HEK293 (cell line): ENCODE results near the gene LTB4R.

Experiments
- ATF2 ChIP-seq: fragments of 450-650 bp; formaldehyde crosslinking; IDR thresholded peaks from 2 replicates; pipeline ENCODE4 v1.5.1; 2016; ENCODE audit warnings: missing biosample characterization, missing genetic modification characterization, low read depth
- CTCF ChIP-seq: fragments of 450-650 bp; formaldehyde crosslinking; IDR thresholded peaks from 2 replicates; pipeline ENCODE4 v1.5.1; 2016; ENCODE audit warnings: missing biosample characterization, missing genetic modification characterization
- ELK4 ChIP-seq: IDR thresholded peaks from 2 replicates; pipeline ENCODE4 v1.6.1; 2011; ENCODE audit warnings: mild to moderate bottlenecking, low read depth, low read length, borderline replicate concordance
- HOXD13 ChIP-seq: sonication (generic); formaldehyde crosslinking; IDR thresholded peaks from 2 replicates; pipeline ENCODE4 v1.8.0; 2022; ENCODE audit warnings: missing genetic modification reagents, borderline replicate concordance
- OVOL3 ChIP-seq: fragments of 450-650 bp; formaldehyde crosslinking; IDR thresholded peaks from 2 replicates; pipeline ENCODE4 v1.5.1; 2016; ENCODE audit warnings: missing biosample characterization, missing genetic modification characterization
- PBX3 ChIP-seq: sonication (generic); formaldehyde crosslinking; IDR thresholded peaks from 2 replicates; pipeline ENCODE4 v1.8.1; 2022; ENCODE audit warnings: mild to moderate bottlenecking, moderate library complexity, missing genetic modification reagents
- PRDM1 ChIP-seq: fragments of 450-650 bp; formaldehyde crosslinking; IDR thresholded peaks from 2 replicates; pipeline ENCODE4; 2016; ENCODE audit warnings: missing biosample characterization, missing genetic modification characterization
- SETDB1 ChIP-seq: IDR thresholded peaks from one replicate; pipeline ENCODE4 v1.6.1; 2017; ENCODE audit warnings: mild to moderate bottlenecking, low read length, moderate library complexity, mixed read lengths; ENCODE audit not compliant: insufficient read length
- SP7 ChIP-seq: fragments of 450-650 bp; formaldehyde crosslinking; IDR thresholded peaks from 2 replicates; pipeline ENCODE4 v1.5.1; 2016; ENCODE audit warnings: missing biosample characterization, missing genetic modification characterization
- ZBTB1 ChIP-seq: fragments of 450-650 bp; formaldehyde crosslinking; IDR thresholded peaks from 2 replicates; pipeline ENCODE4 v1.5.1; 2016; ENCODE audit warnings: missing biosample characterization, missing genetic modification characterization
- ZBTB17 ChIP-seq: fragments of 450-650 bp; formaldehyde crosslinking; IDR thresholded peaks from 2 replicates; pipeline ENCODE4 v1.5.1; 2016; ENCODE audit warnings: missing biosample characterization, missing genetic modification characterization
- ZBTB21 ChIP-seq: fragments of 450-650 bp; formaldehyde crosslinking; IDR thresholded peaks from 2 replicates; pipeline ENCODE4 v1.5.1; 2017; ENCODE audit warnings: missing biosample characterization, missing genetic modification characterization
- ZFP41 ChIP-seq: fragments of 450-650 bp; formaldehyde crosslinking; IDR thresholded peaks from 2 replicates; pipeline ENCODE4 v1.5.1; 2016; ENCODE audit warnings: missing biosample characterization, missing genetic modification characterization, borderline replicate concordance
- ZIC2 ChIP-seq: fragments of 450-650 bp; formaldehyde crosslinking; IDR thresholded peaks from 2 replicates; pipeline ENCODE4 v1.5.1; 2016; ENCODE audit warnings: missing biosample characterization, missing genetic modification characterization
- ZNF140 ChIP-seq: fragments of 450-650 bp; formaldehyde crosslinking; IDR thresholded peaks from 2 replicates; pipeline ENCODE4 v1.5.1; 2016; ENCODE audit warnings: missing biosample characterization, missing genetic modification characterization
- ZNF148 ChIP-seq: fragments of 450-650 bp; formaldehyde crosslinking; IDR thresholded peaks from 2 replicates; pipeline ENCODE4 v1.5.0; 2017; ENCODE audit warnings: missing biosample characterization, missing genetic modification characterization, borderline replicate concordance
- ZNF157 ChIP-seq: fragments of 450-650 bp; formaldehyde crosslinking; IDR thresholded peaks from 2 replicates; pipeline ENCODE4 v1.5.1; 2016; ENCODE audit warnings: missing biosample characterization, missing genetic modification characterization
- ZNF18 ChIP-seq: fragments of 450-650 bp; formaldehyde crosslinking; IDR thresholded peaks from 2 replicates; pipeline ENCODE4 v1.5.1; 2016; ENCODE audit warnings: missing biosample characterization, missing genetic modification characterization
- ZNF184 ChIP-seq: fragments of 450-650 bp; IDR thresholded peaks from 2 replicates; pipeline ENCODE4 v1.5.1; 2018; ENCODE audit warnings: missing biosample characterization, mild to moderate bottlenecking, missing genetic modification characterization
- ZNF23 ChIP-seq: fragments of 450-650 bp; formaldehyde crosslinking; IDR thresholded peaks from 2 replicates; pipeline ENCODE4 v1.5.1; 2016; ENCODE audit warnings: missing biosample characterization, missing genetic modification characterization, borderline replicate concordance
- ZNF239 ChIP-seq: fragments of 450-650 bp; formaldehyde crosslinking; IDR thresholded peaks from 2 replicates; pipeline ENCODE4 v1.5.1; 2016; ENCODE audit warnings: missing biosample characterization, missing genetic modification characterization
- ZNF311 ChIP-seq: fragments of 450-650 bp; formaldehyde crosslinking; IDR thresholded peaks from 2 replicates; pipeline ENCODE4 v1.5.1; 2017; ENCODE audit warnings: missing biosample characterization, missing genetic modification characterization, borderline replicate concordance
- ZNF335 ChIP-seq: fragments of 450-650 bp; formaldehyde crosslinking; conservative IDR thresholded peaks from 2 replicates; pipeline ENCODE4 v1.5.1; 2016; ENCODE audit warnings: missing biosample characterization, missing genetic modification characterization
- ZNF404 ChIP-seq: fragments of 450-650 bp; formaldehyde crosslinking; IDR thresholded peaks from 2 replicates; pipeline ENCODE4 v1.5.1; 2017; ENCODE audit warnings: missing biosample characterization, missing genetic modification characterization
- ZNF433 ChIP-seq: fragments of 450-650 bp; formaldehyde crosslinking; IDR thresholded peaks from 2 replicates; pipeline ENCODE4 v1.5.1; 2016; ENCODE audit warnings: missing biosample characterization, missing genetic modification characterization, low read depth
- ZNF473 ChIP-seq: fragments of 450-650 bp; formaldehyde crosslinking; IDR thresholded peaks from 2 replicates; pipeline ENCODE4 v1.5.1; 2017; ENCODE audit warnings: missing biosample characterization, missing genetic modification characterization
- ZNF560 ChIP-seq: fragments of 450-650 bp; formaldehyde crosslinking; IDR thresholded peaks from 2 replicates; pipeline ENCODE4 v1.5.1; 2017; ENCODE audit warnings: missing biosample characterization, missing genetic modification characterization, borderline replicate concordance
- ZNF585B ChIP-seq: fragments of 450-650 bp; formaldehyde crosslinking; IDR thresholded peaks from 2 replicates; pipeline ENCODE4 v1.5.1; 2016; ENCODE audit warnings: missing biosample characterization, missing genetic modification characterization
- ZNF660 ChIP-seq: fragments of 450-650 bp; IDR thresholded peaks from 2 replicates; pipeline ENCODE4 v1.5.1; 2018; ENCODE audit warnings: missing biosample characterization, mild to moderate bottlenecking, missing genetic modification characterization

Gene LTB4R

GRCh38 chr14:24296341-24297157, 14.8 kb upstream of the LTB4R start (continued):
- TF ChIP-seq ZBTB17 (tag by site-specific recombination) (peak; percentile 63), CTCF (peak; percentile 74), ZNF184 (peak; percentile 72; the same call in 1 of the 2 replicates), ZNF18 (tag by site-specific recombination) (no peak), ZNF660 (tag by site-specific recombination) (peak; percentile 99), HOXD13 (CRISPR knock-in tag) (no peak), PRDM1 (no peak), ZIC2 (no peak), ZNF560 (tag by site-specific recombination) (no peak), ZNF404 (no peak), ZNF473 (tag by site-specific recombination) (no peak), ZNF239 (no peak), ZNF311 (tag by site-specific recombination) (no peak), ZFP41 (tag by site-specific recombination) (no peak), ZNF585B (tag by site-specific recombination) (no peak), ZBTB1 (no peak), ZNF157 (tag by site-specific recombination) (no peak), SETDB1 (no peak), ZNF433 (tag by site-specific recombination) (no peak), ZNF148 (no peak), OVOL3 (tag by site-specific recombination) (no peak), PBX3 (CRISPR knock-in tag) (no peak), ZBTB21 (tag by site-specific recombination) (peak; percentile 71), SP7 (tag by site-specific recombination) (peak; percentile 43; the same call in 1 of the 2 replicates), ZNF140 (no peak), ATF2 (no peak), ZNF335 (tag by site-specific recombination) (peak; percentile 47), ELK4 (no peak), ZNF23 (tag by site-specific recombination) (no peak)
